NB4 (cell line): ENCODE results near the gene LMTK2.
A peak's percentile ranks its signal among the peaks of the same experiment; 100 is the strongest.

Experiments
- DNase-seq: peaks from one replicate; pipeline ENCODE4 v3.0.0; 2010; ENCODE audit warnings: low read depth
- H3K4me3 ChIP-seq: one replicate; pipeline ENCODE4 v1.5.1; 2011; ENCODE audit warnings: mild to moderate bottlenecking, low read depth, low read length, moderate library complexity
- MYC ChIP-seq: IDR thresholded peaks from 2 replicates; pipeline ENCODE4 v1.6.1; 2011; ENCODE audit warnings: low read depth, low read length
- POLR2A ChIP-seq: IDR thresholded peaks from 2 replicates; pipeline ENCODE4 v1.6.1; 2011; ENCODE audit warnings: mild to moderate bottlenecking; ENCODE audit not compliant: insufficient read length; ENCODE audit errors: extremely low read depth
- TF ChIP-seq, protein P1 (sequence below): IDR thresholded peaks from one replicate; pipeline ENCODE4 v1.5.1; 2012; ENCODE audit warnings: low read depth, low read length
- TF ChIP-seq, protein P2 (sequence below): IDR thresholded peaks from 2 replicates; pipeline ENCODE4 v1.6.1; 2011; ENCODE audit warnings: low read depth, low read length

Gene LMTK2

DNA sequence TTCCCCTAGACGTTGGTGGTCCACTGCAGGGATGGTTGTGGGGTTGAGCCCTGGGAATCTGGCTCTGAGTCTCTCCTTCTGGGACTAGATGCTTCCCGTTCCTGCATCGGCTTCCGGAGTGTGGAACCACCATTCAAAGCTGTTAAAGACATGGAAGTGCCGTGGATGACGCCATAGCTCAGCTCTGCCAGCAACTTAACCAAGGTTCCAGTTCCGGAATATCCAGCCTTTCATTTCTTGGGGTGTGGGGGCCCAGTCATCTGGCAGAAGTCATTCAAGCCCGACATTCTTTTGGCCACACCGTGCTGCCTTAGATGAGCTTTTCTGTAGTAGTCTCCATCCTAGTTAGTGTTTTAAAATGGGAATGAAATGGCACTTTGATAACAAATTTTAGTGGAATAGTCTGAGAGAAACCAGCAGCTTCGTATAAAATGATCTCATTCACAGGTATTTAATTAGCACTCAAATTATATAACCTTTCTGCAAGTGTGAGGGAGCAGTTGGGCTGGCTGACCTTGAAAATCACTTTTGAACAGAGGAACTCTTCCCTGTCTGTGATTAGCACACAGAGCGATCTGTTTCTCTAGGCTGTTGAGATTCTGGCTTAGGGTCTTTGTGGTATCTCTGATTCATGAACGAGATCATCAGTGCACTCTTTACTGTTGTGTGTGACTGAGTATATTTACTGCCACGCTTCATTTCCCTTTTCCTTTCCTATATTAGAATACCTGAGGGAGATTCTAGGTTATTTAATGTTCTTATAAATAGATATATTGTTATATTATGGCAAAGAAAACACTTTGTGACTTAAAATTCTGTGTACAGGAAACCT lies 19.9 kb downstream of the LMTK2 start:
- TF ChIP-seq MYC (no peak), POLR2A (no peak)
- TF ChIP-seq, protein P1, sequence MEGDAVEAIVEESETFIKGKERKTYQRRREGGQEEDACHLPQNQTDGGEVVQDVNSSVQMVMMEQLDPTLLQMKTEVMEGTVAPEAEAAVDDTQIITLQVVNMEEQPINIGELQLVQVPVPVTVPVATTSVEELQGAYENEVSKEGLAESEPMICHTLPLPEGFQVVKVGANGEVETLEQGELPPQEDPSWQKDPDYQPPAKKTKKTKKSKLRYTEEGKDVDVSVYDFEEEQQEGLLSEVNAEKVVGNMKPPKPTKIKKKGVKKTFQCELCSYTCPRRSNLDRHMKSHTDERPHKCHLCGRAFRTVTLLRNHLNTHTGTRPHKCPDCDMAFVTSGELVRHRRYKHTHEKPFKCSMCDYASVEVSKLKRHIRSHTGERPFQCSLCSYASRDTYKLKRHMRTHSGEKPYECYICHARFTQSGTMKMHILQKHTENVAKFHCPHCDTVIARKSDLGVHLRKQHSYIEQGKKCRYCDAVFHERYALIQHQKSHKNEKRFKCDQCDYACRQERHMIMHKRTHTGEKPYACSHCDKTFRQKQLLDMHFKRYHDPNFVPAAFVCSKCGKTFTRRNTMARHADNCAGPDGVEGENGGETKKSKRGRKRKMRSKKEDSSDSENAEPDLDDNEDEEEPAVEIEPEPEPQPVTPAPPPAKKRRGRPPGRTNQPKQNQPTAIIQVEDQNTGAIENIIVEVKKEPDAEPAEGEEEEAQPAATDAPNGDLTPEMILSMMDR, result no peak
- TF ChIP-seq, protein P2, sequence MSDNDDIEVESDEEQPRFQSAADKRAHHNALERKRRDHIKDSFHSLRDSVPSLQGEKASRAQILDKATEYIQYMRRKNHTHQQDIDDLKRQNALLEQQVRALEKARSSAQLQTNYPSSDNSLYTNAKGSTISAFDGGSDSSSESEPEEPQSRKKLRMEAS, result no peak
- no peak for DNase-seq
- no peak overlapping the region for H3K4me3 ChIP-seq

DNA sequence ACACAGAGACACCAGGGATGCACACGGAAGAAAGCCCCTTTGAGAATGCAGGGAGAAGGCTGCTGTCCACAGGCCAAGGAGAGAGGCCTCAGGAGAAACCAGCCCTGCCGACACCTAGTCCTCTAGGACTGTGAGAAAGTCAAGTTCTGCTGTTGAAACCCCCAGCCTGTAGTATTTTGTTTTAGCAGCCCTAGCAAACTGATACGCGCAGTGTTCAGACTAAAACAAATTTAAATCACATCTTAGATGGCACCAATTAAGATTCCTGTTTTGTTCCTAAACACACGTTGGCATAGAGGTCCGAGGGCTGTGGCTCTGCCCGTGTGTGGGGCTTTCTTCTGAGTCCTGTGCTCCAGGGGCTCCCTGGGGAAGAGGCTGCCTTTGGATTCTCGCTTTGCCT lies 21.7 kb downstream of the LMTK2 start:
- TF ChIP-seq, protein P2, result no peak
- TF ChIP-seq, protein P1, result no peak
- TF ChIP-seq MYC (no peak), POLR2A (no peak)
- no peak for DNase-seq
- H3K4me3 ChIP-seq, result no peak overlapping the region

DNA sequence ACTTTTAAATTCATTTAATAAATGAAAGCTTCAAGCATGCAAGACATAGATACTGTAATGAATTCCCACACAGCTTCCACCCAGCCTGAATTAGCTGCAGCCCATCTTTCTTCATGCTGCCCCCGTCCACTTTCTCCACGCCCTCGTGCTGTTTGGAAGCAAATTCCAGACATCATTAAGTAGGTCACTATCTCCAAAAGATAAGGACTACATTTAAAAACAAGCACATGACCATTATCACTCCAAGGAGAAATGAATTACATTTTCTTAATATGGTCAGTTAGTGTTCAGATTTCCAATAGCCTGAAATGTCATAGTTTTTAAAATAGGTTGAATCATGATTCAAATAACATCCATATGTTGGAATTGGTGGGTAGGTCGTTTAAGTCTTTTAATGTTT lies 24.3 kb downstream of the LMTK2 start:
- no peak for DNase-seq
- H3K4me3 ChIP-seq, result no peak overlapping the region
- TF ChIP-seq, protein P2, result no peak
- TF ChIP-seq POLR2A, result no peak
- no peak for TF ChIP-seq MYC
- TF ChIP-seq, protein P1, result no peak

DNA sequence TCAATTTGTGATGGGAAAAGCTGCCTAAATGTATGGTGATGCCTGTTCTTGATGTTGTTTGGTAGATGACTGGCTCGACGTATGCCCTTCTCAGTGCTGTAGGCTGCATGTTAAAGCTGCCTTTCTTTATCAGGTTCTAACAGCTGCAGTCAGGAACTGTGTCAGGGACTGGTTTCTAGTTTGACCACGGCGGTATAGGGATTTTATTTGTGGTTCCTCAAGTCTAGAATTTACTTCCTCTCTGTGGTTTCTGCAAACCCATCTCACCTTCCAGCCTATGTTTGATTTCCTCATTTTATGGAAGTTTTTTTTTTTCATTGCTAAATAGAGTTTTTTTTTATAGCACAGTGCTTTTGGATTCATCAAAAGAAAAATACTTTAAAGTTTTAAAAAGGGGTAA lies 26.5 kb downstream of the LMTK2 start:
- TF ChIP-seq, protein P1, result no peak
- TF ChIP-seq POLR2A (no peak), MYC (peak; percentile 81)
- TF ChIP-seq, protein P2, result peak; percentile 51; the same call in 1 of the 2 replicates
- DNase-seq, result peak; percentile 94
- no peak overlapping the region for H3K4me3 ChIP-seq

DNA sequence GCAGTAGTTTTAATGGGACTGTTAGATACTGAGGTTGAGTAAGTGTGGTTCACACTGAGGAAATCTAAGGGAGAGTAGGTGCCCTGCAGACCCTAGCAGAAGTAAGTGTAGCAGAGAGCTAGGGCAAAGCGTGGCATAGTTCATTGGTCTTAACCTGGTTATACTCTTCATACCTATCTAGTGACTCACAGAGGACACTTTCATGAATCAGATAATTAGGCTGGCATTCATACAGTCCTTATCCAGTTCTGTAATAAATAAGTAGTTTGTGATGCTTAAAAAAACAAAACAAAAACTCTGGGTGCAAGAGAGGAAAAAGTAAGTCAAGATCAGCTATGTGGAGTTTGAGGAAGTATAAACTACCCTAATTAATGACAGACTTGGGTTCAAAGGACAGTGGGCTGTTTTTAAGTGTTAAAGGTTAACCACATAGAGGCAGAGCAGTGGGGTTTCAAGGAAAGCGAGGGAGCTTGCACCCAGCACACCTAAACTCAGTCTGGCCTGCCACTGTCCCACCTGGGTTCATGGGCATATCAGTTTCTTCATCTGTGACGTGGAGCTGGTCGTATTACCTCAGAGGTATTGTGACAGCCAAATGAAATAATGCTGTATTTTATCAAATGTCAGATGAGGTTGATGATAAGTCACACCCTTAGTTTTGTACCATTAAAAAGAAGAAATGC lies 27.1 kb downstream of the LMTK2 start:
- TF ChIP-seq, protein P2, result no peak
- TF ChIP-seq, protein P1, result no peak
- TF ChIP-seq POLR2A, result no peak
- no peak for TF ChIP-seq MYC
- DNase-seq, result peak; percentile 77
- H3K4me3 ChIP-seq, result no peak overlapping the region
